Stimulated activated CD4-positive, alpha-beta T cell treated with anti-CD3 and anti-CD28 coated beads, Interleukin-4, amount 100 ng/mL, for 1 hour (primary cell): ENCODE measurements around the gene DXO.
"Not testable (repeated sequence)": the region's sequence is repeated elsewhere in the genome, so short reads cannot be mapped to it uniquely, and the experiment has no call there.

ENCODE experiments used
- DNase-seq: peaks from one replicate; pipeline ENCODE4 v3.0.0-alpha.2; 2020

Gene DXO

DNA sequence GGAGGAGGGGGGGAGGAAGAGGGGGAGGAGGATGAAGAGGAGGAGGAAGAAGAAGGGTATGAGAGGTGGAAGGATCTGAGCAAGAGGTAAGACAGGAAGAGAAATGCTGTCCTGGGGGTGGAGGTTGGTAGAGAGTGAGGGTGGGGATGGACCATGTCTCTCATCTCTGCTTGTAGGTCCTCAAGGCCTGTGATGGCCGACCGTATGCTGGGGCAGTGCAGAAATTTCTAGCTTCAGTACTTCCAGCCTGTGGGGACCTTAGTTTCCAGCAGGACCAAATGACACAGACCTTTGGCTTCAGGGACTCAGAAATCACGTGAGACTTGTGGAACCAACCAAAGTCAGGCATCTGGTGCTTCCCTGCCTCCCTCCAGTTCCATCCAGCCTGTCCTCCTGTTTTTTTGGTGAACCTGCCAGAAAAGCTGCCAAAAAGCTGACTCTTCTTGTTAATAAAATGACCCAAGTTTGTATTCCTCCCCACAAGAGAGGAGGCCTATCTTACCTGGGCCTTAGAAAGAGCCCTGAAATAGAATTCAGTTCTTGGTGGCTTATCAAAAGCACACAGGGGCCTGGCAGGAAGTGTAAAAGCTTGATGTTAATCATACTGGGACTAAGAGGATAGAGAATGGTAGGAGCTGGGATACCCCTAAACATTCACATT lies 7.4 kb upstream of the DXO start:
- no peak for DNase-seq

DNA sequence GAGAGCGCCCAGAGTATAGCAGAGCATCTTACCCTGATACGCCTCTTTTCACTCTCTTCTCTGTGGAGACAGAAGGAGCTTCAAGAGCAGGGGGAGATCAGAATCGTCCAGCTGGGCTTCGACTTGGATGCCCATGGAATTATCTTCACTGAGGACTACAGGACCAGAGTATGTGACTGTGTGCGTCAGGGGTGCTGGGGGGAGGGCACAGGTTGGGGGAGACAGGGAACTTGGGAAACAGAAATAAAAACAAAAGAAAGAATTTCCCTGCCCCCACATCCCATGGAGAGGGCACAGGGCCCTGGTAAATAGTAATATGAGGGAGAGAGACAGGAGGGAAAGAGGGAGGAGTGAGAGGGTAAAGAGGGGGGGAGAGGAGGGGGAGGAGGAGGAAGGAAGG lies 6.9 kb upstream of the DXO start:
- no peak for DNase-seq

DNA sequence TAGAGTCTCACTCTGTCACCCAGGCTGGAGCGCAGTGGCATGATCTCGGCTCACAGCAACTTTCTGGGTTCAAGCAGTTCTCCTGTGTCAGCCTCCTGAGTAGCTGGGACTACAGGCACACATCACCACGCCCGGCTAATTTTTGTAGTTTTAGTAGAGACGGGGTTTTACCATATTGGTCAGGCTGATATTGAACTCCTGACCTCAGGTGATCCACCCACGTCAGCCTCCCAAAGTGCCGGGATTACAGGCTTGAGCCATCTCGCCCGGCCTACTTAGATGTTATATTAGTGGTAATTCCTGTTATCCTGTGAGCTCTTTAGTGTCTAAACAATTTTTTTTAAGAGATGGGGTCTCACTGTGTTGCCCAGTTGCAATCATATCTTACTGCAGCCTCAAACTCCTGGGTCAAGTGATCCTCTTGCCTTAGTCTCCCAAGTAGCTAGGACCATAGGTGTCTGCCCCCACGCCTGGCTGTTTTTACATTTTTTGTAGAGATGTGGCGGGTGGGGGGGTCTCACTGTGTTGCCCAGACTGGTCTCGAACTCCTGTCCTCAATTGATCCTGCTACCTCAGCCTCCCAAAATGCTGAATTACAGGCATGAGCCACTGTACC lies 6.0 kb upstream of the DXO start:
- no peak for DNase-seq

DNA sequence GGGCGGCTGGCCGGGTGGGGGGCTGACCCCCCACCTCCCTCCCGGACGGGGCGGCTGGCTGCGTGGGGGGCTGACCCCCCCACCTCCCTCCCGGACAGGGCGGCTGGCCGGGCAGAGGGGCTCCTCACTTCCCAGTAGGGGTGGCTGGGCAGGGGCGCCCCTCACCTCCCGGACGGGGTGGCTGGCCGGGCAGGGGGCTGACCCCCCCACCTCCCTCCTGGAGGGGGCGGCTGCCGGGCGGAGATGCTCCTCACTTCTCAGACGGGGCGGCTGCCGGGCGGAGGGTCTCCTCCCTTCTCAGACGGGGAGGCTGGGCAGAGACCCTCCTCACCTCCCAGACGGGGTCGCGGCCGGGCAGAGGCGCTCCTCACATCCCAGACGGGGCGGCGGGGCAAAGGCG lies 4.1 kb upstream of the DXO start:
- DNase-seq, result not testable (repeated sequence)

DNA sequence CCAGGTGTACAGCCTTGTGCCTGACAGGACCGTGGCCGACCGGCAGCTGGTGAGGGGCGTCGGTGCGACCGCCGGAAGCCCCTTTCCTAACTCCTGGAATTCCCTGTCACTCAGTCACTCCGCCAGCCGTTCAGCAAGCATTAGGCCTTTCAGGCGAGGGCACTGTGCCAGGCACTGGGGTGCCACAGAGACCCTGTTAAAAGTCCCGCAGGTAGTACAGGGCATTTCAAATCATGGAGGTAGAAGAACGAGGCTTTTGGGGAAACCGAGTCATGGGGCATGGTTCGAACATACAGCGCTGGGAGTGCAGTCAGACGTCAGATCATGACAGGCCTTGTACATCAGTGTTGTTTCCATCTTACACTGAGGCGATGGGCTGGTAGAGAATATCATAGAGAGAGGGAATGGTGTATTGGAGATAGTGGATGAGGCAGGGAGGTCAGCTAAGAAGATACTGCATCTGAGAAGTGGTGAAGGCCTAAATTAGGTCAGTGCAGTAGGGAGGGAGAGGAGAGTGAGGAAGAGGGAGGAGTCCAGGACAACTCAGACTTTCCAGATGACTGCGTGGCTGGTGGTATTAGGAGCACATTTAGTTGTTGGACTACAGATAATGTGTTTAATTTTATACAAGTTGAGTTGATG lies 892 bp upstream of the DXO start:
- no peak for DNase-seq

DNA sequence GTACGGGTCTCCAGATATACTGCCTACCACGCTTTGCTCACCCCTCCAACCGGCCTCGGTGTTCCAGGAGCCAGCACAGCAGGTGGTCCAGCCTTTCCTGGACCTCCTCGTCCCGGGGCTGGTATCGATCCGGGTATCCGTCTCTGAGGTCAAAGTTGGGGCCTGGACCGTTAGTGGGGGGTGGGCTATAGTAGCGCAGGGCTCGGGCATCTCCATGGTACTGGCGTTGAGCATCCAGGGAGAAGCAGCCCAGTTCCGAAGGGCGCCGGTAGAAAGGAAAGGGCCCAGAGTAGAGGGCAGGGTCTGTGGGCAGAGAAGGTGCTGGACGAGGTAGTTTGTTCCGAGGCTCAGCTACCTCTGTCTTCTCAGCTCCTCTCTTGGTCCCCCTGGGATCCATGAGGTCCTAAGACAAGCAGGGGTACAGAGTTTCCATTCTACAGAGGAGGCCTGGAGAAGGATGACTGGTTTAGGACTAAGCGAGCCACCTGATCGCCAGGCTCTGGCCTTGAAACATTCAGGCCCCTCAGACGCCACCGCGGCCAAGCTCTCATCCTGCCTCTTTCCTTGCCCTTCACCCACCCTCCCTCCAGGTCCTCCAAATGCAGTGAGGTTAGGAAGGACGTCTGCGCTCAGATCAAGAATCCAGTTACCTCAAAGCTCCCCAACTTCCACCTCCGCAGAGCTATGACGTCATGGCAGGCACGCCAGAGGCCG lies 502 bp downstream of the DXO start:
- DNase-seq, result peak; percentile 10

DNA sequence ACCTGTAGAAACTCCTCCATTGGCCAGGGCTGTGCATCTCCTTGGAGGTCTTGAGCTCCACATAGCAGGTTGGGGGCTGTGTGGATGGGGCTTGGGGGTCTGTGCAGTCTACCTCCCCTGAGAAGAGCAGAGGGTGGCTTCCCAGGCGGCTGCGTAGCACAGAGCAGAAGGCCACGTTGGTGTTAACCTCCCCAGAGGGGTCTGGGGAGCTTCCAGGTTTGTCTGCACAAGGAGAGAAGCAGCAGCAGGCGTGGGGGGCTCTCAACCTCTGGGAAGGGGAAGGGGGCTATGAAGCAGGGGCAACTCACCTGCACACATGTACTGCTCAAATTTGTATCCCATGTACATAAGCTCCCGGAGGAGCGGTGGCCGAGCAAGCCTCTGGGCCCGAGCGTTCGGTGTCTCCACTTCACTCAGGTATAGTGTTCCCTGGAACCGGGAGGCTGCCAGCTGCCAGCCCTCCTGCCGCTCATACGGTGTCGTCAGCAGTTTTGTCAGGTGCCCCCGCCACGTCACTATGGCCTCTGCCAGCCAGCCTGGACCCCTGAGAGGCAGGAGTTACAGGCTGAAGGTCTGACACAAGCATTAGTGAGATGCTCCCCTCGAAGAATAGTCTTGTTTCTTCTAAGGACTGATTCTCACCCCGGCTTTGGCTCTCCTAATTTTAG lies 1.2 kb downstream of the DXO start:
- DNase-seq, result no peak

DNA sequence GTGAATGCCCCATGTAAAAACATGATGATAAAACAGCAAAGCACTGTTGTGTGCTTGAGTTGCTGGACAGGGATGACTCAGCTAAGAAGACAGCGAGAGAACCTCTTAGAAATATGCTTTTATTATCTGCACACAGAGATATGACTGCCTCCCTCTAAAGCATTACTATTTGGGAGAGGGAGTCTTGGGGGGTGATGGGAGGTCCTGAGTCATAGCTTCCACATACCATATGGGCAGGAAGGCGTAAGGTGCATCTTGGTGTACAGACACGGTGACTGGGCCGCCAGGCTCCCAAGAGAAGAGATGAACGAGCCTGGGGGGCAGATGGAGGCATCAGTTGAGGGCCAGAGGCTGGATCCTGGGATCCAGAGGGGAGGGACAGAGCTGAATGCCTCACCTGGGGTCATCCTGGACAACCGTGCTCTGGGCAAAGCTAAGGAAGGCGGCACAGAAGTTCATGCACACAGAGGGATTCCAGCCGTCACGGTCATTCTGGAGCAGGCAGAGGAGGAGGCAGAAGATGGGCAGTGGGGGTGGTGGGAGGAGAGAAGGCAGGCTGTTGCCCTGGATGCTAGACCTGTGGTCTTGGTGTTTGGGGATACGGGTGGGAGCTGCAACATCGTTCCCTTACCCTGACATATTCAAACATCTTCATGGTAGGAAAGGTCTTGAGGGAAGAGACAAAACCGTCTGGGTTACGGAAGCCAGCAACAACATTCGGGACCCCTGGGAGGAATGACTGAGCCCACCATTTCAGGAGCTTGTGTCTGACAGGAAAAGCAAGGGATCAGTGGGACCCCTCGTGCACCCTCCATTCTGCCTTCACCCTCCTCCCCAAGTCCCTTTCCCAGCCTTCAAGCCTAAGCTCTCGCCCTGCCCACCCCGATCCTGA lies 2.0 kb downstream of the DXO start:
- no peak for DNase-seq

DNA sequence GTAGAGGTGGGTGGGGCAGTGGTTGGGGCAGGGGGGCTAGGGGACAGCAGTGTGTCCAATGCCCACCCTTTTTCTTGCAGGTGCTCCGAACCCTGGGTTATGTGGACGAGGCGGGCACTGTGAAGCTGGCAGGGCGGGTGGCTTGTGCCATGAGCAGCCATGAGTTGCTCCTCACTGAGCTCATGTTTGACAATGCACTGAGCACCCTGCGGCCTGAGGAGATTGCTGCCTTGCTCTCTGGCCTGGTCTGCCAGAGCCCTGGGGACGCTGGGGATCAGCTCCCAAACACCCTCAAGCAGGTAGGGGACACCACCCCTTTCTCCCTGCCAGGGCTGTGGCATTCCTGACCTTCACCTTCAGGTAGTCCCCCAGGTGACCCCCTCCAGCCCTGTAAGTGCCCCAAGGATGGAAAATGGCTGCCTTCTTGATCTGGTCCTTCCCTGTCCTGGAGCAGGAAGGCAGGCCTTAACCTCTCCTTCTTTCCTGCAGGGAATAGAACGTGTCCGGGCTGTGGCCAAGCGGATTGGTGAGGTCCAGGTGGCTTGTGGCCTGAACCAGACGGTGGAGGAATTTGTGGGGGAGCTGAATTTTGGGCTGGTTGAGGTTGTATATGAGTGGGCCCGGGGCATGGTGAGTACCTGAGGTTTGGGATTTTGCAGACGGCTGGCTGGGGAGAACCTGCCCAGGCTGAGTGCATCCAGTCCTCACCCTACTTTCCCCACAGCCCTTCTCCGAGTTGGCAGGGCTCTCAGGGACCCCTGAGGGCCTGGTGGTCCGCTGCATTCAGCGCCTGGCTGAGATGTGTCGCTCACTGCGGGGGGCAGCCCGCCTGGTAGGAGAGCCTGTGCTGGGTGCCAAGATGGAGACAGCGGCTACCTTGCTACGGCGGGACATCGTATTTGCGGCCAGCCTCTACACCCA lies 2.9 kb downstream of the DXO start:
- no peak for DNase-seq

DNA sequence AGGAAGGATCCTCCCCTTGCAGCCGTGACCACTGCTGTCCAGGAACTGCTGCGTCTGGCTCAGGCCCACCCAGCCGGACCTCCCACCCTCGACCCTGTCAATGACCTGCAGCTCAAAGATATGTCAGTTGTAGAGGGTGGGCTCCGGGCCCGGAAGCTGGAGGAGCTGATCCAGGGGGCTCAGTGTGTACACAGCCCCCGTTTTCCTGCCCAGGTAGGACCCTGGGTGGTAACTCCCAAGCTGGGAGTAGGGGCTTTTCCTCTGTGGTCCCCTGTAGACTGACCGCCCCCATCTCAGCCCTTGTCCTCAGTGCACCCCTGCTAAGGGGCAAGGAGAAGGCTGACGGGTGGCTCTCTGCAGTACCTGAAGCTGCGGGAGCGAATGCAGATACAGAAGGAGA lies 3.6 kb downstream of the DXO start:
- DNase-seq, result no peak

DNA sequence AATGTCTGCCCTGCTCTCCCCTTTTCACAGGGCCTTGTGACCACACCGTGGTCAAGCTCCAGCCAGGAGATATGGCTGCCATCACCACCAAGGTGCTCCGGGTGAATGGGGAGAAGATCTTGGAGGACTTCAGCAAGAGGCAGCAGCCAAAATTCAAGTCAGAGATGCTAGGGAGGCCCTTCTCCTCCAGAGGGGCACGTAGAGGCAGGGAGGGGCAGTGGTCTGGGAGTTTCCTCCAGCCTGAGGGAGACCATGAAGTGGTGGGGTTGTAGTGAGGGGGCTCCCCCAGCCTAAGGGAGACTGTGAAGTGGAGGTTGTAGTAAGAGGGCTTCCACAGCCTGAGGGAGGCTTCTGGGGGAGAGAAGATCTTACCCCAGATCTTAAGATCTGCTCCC lies 4.0 kb downstream of the DXO start:
- no peak for DNase-seq

DNA sequence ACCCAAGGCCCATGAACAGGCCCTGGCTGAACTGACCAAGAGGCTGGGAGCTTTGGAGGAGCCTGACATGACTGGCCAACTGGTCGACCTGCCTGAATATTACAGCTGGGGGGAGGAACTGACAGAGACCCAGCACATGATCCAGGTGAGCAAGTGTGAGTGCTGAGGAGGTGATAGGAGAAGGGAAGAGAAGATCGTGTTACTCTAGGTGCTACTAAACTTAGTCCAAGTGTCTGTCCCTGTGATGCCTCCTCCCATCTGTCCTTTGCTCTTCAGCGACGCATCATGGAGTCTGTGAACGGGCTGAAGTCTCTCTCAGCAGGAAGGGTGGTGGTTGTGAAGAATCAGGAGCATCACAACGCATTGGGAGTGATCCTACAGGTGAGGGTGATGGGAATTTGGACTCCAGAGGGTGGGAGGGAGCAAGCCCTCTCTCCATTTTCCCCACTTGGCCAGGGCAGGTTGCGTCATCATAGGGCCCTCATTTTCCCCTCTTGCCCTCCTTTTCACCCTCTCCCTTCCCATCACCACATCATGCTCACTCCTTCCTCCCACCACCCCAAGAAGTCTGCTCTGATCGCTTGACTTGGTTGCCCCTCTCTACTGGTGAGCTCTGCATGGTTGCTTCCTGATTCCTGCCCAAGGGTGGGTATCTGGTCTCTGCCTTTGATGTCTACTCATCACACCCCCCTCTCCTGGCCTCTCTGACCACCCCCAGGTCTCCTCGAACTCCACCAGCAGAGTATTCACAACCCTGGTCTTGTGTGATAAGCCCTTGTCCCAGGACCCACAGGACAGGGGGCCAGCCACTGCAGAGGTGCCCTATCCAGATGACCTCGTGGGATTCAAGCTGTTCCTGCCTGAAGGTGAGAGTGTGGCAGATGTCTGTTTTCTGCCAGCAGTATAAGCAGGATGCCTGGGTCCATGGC lies 4.7 kb downstream of the DXO start:
- DNase-seq, result no peak

DNA sequence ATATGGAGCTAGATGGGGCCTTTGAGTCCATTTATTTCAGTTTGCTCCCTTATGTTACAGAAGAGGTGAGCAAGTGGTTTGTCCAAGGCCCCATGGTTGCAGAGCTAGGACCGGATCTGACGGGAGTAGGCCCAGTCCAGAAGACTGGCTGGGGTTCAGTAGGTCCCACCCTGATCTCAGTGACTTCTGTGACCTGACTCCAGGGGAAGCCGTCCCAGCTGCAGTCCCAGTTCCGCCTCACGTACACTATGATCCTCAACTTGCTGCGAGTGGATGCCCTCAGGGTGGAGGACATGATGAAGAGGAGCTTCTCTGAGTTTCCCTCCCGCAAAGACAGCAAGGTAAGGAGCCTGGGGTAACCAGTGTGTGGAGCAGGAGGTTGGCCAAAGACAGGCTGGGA lies 5.4 kb downstream of the DXO start:
- no peak for DNase-seq

DNA sequence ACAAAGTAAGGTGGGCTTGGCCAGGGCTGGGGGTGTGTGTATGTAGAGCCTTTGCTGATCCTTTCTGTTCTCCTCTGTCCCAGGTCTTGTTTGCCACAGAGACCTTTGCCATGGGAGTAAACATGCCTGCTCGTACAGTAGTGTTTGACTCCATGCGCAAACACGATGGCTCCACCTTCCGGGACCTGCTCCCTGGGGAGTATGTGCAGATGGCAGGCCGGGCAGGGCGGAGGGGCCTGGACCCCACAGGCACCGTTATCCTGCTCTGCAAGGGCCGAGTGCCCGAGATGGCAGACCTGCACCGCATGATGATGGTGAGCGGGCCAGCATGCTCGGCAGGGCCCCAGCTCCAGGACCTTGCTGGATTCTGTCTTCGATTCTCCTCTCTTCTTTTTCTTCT lies 6.2 kb downstream of the DXO start:
- DNase-seq, result no peak

DNA sequence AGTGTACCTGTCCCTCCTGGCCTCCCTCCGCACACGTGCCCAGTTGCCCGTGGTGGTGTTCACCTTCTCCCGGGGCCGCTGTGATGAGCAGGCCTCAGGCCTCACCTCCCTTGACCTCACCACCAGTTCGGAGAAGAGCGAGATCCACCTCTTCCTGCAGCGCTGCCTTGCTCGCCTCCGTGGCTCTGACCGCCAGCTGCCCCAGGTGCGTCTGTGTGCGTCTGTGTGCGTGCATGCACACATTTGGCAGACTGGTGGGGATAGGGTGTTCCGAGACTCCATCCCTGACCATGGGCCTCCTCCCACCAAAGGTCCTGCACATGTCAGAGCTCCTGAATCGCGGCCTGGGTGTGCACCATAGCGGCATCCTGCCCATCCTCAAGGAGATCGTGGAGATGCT lies 8.0 kb downstream of the DXO start:
- DNase-seq, result no peak

DNA sequence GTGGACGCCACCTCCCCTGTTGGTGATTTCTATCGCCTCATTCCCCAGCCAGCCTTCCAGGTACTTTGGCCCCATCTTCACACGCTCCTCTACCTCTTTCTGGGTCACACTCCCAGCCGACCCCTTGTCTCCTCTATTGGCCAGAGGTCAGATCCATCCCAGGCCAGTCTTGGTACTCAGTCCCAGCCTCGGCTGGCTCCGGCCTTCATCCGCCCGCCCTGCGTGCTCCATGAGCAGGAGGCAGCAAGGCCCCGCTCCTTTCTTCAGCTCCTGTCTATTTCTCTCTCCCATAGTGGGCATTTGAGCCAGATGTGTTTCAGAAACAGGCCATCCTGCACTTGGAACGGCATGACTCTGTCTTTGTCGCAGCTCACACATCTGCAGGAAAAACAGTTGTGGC lies 10.3 kb downstream of the DXO start:
- no peak for DNase-seq

DNA sequence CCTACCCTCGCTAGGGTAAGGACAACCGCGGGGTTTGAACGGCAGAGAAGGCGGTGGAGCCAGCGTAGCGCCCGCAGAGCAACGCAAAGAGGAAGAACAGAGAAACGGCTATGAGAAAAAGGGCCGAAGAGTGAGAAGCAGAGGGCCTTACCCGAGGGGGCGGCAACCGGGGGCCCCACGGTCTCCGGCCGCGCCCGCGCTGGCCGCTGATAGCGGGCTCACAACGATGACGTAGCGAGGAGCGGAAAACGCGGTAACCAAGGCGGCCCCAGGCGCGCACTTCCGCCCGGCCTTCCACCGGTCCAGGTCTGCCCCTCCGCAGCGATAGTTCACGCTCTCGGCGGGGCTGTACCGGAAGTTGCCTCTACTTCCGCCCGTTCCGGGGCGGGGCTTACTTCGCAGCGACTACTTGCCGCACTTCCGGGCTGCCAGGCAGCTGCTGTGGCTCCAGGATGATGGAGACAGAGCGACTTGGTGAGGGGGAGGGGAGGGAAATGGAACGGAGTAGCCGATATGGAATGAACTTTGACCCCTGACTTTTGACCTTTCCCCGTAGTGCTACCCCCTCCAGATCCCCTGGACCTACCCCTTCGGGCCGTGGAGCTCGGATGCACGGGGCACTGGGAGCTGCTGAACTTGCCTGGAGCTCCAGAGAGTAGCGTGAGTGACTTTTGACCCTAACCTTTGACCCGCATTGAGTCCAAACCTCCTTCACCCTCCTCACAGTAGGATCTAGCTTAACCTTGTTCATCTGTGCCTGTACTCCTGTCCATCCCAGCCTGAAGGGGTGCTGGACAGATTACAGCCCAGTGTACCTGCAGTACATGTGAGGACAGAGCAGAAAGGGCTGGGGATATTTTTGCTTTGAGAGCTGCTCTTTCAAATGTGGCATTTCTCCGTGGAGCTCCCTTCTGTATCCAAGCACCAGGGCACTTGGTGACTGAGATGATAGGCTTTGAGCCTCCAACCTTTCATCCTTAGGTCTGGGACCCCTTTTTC lies 12.9 kb downstream of the DXO start, which contains the start of the genes NELFE and SKIC2:
NELFE (minus strand) TSS at position 231 of the 999 bp plus-strand sequence. CDS start 525 bp downstream, outside the sequence.
SKIC2 (plus strand) TSS at position 435 of the 999 bp plus-strand sequence; CDS start at position 453, 18 bp downstream.
- peak; percentile 98 for DNase-seq

DNA sequence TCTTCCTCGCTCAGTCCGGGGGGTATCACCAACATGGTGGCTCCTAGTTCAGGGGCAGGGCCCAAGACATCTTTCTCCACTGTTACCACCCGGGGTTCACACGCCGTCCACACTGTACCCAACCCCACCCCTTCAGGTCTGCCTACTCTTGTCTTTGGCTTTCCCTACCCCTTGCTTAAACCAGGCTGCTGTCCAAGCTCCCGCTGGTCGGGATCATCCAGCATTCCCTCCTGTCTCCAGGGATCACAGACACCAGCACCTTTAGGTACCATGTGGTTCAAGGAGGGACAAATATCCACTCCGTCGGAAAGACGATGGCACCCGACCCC lies 13.6 kb downstream of the DXO start:
- DNase-seq, result no peak

DNA sequence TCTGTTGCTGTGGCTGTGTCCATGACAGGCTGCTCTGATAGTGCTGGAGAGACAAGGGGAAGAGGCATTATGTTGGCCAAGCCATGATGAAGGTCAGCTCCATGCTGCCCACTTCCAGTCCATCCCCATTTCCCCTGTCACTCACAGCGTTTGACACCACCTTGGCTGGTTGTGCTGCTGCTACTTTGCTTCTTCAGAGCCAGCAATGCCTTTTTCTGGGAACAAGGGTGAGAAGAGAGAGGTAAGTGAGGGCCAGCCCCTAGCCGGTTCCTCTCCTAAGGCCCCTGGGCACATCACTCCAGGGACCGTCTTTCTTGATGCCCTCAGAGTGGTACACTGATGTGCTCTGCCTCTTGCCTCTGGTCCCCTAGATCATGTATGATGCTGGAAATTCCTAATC lies 15.1 kb downstream of the DXO start:
- DNase-seq, result no peak
